ENCODE measurements around the gene ZDHHC11.

DNA sequence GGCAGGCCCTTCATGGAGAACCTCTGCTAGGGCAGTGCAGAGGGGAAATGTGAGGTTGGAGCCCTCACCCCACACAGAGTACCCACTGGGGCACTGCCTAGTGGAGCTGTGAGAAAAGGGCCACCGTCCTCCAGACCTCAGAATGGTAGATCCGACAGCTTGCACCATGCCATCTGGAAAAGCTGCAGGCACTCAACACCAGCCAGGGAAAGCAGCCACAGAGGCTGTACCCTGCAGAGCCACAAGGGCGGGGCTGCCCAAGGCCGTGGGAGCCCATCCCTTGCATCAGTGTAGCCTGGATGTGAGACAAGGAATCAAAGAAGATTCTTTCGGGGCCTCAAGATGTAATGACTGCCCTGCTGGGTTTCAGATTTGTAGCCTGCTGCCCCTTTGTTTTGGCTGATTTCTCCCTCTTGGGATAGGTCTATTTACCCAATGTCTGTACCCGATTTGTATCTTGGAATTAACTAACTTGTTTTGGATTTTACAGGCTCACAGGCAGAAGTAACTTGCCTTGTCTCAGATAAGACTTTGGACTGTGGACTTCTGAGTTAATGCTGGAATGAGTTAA, 16.6 kb upstream of the ZDHHC11 start:
- TF ChIP-seq EZH2 (IDR thresholded peaks at IDR 0.05) (no peak), RAD21 (IDR thresholded peaks at IDR 0.05; ENCODE audit: low read depth) (no peak), POLR2A (IDR thresholded peaks at IDR 0.05; ENCODE audit: borderline replicate concordance, extremely low read depth, insufficient read depth, insufficient read length) (no peak), CEBPB (IDR thresholded peaks at IDR 0.05; ENCODE audit: low read depth) (no peak)
